ENCODE measurements around the gene NT5C2.

GRCh38 chr10:103193107-103193819 lies at the start of gene NT5C2:
- no peak for TF ChIP-seq EZH2 (IDR thresholded peaks at IDR 0.05)
- no peak for TF ChIP-seq POLR2AphosphoS5 (IDR thresholded peaks at IDR 0.05; ENCODE audit: borderline replicate concordance, low read depth, low read length)
- no peak for TF ChIP-seq FOXP2 (optimal IDR thresholded peaks at IDR 0.05; ENCODE audit: control extremely low read depth, extremely low read length, insufficient read depth)

All from SK-N-MC (cell line).